ENCODE results near the gene TBX2.

The TBX2 gene

DNA sequence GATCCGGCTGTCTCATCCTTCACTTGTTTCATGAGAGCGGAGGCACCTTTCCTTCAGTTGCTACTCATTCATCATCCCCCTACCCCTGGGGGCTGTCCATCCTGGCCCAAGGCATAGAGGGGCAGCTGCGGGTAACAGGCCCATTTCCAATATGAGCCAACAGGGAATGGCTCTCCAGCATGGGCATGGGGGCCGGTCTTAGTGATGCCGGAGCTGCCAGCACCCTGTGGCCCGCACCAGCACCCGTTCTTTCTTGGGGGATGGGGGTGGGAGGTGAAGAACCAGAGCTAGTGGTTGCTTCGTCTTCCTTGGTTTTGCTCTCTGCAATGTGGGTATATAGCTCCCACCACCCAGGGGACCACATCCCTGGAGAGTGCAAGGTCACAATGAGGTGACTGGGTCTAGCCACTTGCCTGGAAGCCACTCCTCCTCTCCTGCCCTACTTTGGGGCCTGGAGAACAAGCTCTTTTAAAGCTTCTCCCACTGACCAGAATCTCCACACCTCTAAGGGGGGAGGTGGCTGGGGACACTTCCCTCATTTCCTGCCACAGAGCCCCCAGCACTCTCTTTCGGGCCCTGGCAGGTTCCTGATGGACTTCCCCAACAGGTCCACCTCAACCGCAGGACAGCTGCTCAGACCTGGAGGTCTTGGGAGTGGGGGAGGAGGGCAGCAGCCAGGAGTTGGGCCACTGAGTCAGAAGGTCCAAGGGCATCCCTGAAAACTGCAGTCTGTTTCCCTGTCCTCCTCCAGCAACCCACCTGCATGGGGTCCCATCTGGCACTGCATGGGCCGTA lies 11.9 kb upstream of the TBX2 start:
- no peak for DNase-seq (ENCODE audit: low spot score)

DNA sequence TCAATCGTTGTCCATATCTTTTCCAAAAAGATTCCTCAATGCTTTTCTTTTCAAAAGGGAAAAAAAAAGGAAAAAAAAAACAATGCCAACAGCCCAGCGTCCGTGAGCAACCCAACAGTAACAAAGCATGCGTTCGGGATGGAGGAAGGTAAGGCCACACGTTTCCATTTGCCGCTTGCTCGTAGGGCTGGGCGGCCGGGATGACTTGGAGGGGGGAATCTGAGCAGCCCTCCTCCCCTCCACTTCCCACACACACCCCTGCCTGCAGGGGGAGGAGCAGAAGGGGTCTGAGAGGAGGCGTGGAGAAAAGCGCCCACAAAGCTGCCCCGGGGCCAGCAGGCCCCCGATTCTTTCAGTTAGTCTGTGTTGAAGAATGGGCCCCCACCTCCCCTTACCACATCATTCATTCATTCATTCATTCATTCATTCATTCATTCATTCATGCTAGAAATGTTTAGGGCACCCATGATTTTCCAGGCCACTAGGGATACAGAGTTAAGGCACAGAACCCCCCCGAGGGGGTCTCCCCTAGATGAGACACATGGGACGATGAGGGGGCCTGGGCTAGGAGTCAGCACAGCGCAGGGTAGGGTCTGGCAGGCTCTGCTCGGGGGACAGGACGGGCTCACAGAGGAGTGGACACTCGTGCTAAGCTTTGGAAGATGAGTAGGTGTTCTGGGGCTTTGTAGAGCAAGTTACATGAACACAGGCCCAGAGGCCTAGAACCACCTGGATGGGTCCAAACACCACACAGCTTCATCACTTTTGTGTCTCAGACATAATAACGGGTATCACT lies 10.9 kb upstream of the TBX2 start:
- DNase-seq (ENCODE audit: low spot score) = no peak

DNA sequence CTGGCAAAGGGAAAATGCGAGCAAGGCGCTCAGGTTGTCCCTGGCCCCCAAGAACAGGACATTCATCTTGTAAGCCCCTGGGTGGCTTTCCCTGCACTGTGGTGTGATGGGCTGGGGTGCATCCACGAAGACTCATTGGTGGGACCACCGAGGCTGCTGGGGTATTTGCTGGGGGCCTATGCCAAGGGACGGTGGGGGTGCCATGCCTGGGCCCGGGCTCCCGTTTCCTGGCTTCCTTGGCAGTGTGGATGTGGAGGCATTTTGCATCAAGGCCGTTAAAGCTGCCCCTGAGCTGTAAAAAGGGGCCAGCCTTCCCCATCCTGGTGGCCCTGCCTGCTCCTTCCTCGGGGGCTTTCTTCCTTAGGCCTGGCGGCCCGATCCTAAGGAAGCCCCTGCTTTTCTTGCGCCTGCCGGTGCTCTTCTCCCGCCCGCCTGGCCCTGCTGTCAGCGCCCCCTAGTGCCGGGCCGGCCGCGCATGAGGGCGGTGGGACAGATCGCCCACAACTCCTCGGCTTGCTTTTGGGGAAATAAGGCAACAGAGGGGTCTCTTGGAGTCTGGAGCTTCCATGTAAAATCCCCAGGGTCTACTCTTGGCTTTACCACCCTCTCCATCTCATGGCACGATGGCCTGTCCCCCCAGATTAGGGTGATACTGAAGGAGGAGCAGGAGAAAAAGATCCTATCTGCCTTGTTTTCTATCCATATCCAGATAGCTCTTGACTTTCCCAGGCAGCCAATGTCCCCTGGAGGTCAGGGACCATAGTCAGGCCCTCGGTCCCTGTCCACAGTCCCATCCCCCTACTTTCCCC lies 9.8 kb upstream of the TBX2 start:
- DNase-seq (ENCODE audit: low spot score) = peak; percentile 13

DNA sequence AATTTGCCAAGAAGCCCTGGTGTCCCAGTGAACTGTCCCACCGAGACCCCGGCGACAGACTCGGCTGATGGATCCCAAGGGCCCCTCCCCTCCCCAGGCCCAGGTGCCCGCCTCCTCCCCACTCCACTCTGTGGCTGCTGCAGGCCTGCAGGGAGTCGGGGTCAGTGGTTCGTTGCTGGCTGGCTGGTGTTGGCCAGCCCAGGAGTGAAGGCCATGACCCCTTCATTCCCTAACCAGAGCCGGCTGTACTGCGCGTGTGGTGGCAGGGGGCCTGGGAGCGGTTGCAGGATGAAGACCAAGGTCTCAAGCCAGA lies 9.2 kb upstream of the TBX2 start:
- no peak for DNase-seq (ENCODE audit: low spot score)

DNA sequence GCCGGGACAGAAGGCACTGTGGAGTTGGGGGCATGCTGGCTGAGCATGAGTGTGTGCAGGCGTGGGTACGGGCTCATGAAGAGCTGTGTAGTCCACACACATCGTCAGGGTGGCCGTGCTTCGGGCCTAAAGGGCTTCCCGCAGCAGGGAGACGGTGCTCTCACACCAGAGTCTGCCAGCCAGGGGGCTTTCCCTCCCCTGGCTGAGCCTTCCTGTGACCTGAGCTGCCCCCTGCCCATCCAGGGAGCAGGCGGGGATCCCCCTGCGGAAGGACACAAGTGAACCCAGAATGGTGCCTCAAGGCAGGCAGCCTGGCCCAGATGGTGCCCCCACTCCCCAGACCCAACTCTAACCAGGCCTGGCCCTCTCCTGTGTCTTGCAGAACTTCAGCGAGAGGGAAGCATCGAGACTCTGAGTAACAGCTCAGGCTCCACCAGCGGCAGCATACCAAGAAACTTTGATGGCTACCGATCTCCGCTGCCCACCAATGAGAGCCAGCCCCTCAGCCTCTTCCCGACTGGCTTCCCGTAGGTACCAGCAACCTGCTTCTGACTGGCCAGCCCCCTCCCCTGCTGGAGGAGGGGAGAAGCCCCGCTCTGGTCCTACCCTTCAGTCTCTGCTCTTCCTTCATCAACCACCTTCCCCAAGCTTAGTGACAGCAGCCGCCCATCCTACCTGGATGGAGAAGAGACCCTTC lies 7.9 kb upstream of the TBX2 start:
- DNase-seq (ENCODE audit: low spot score) = no peak

DNA sequence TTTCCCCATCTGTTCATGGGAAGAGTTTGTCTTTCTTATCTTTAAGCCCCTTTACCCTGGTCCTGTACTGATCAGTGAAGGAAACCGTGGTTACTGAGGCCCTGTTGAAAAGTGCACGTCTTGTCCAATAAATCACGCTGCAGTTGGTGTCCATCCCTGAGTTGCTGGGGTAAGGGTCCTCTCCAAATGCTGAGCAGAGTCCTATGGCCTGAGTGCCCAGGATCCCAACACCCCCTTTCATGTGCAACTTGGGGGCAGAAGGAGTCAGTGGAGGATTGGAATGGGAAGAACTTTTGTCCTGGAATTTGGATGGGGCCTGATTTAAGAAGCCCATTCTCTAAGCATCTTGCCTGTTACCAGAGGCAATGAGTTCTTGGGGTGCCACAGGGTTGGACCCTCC lies 7.0 kb upstream of the TBX2 start:
- DNase-seq (ENCODE audit: low spot score) = no peak

DNA sequence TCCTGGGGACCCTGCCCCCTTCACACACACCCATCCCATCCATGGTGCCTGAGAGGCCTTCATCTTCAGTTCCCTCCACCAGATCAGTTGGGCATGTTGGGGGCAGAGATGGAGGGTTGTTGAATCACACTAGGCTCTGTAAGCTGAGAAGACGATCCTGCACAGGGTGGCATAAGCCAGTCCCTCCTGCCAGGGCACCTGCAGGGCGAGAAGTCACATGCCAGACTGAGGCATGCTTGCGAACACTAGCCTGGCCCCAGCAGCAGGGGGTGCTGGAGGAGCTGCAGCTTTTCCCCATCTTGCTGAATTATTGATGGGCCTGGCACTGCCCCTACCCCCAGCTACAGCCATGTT lies 6.1 kb upstream of the TBX2 start:
- DNase-seq (ENCODE audit: low spot score) = peak; percentile 14

DNA sequence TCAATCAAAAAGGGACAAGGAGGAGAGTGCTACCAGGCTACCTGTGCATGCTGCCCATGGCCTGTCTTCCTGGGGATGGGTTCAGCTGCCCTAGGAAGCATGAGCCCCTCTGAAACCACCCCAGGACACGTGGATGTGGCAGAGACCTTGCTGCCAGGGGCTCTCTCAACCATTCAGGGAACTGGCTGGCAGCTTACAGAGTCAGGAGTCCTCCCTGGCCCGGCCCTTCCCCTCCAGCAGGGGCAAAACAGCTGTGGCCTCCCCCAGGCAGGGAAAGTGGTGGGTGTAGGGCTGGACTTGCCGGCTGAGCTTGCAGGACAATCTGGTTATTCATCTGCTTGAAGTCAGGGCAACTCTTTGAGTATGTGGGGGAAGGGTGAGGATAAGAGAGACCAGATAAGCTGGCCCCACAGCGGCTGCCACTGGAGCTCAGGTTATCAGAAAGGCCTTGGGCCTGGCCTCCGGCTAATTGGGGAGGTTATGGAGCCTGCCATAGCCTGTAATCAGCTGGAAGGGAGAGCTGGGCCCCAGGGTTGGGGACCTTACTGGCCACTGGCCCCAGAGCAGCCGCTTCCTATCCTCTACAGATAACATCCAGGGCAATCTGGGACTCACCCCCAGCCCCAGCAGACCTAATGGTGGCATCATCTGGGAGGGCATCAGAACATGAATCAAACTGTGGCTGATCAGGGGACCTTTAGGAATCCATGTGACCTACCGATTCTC lies 5.6 kb upstream of the TBX2 start:
- DNase-seq (ENCODE audit: low spot score) = no peak

DNA sequence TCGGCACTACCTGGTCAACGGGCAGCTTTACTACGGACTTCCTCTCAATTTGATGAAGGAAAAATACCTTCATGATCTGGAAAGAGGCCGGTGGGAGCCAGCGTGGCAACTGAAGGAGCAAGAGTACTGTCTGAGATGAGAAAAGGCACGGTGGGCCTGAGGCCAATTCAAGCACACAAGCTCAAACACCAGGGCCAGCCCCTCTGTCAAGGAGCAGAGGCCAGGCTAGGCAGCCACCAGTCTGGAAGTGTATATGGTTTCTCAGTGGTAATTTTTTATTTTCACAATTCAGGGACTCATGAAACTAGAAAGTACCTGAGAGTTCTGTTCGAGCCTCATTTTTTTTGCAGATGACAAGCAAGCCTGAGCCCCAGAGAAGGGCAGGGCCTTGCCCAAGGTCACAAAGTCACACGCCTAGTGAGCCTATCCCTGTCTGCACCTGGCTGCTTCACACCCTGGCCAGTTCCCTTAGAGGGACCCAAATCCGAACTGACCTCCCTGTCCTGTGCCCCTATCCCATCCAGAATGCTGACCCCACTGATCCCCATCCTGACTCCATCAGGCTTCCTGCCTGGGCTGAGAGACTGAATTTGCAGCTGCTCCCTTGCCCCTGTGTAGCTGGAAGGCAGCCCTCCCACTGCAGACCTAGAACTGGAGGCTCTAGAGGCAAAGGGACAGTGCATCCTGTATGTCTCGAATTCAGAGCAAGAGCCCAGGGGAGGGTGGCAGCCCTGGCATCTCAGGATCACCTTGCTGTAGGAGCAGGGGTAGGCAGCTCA lies 4.8 kb upstream of the TBX2 start:
- DNase-seq (ENCODE audit: low spot score) = no peak

DNA sequence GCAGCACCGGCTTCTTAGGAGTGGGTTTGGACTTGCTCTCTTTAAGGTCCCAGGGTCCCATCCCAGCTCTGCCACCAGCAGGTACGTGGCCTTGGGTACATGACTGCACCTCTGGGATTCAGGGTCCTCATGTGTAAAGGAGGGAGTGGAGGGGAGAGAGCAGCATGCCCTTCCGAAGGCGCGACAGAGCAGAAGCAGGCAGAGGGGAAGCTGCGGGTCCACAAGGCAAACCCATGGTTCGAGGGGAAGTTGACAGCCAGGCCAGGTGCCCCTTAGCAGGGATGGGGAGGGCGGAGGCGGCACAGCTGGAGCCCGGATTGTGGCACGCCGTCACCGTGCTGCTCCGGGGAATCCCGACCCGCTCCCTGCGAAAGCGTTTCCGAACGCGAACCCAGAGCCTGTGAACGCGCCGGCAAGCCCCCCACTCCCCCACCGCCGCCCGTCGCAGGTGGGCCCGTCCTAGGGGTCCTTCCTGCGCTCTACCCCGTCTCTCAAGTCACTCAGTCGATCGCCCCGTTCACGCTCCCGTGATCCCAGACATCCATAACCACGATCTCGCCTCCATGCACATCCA lies 4.1 kb upstream of the TBX2 start:
- DNase-seq (ENCODE audit: low spot score) = no peak

DNA sequence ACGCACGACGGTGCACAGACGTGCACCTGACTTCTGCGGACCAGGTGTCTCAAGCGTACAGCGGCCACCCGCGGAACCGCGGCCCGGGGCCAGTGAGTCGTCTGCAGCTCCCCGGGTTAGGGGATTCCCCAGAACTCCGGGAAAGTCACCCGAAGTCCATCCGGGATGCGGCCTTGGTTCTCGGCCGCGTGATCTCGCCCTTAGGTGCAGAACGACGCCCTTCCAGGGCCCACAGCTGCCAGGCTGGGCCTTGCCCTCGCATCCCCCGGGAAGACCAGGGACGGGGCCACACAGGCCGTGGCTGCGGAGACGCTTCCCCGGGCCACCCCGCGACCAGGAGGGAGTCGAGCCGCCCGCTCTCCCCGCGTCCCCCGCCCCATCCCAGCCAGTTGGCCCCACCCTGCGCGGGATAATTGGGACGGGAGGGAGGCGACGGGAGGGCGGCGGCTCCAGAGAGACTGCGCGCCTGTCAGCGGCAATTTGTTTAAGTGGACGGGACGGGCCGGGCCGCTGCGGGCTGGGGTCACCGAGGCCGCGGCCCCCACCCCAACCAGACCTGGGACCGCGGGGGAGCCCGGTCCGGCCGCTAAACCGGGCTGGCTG lies 3.6 kb upstream of the TBX2 start:
- no peak for DNase-seq (ENCODE audit: low spot score)

DNA sequence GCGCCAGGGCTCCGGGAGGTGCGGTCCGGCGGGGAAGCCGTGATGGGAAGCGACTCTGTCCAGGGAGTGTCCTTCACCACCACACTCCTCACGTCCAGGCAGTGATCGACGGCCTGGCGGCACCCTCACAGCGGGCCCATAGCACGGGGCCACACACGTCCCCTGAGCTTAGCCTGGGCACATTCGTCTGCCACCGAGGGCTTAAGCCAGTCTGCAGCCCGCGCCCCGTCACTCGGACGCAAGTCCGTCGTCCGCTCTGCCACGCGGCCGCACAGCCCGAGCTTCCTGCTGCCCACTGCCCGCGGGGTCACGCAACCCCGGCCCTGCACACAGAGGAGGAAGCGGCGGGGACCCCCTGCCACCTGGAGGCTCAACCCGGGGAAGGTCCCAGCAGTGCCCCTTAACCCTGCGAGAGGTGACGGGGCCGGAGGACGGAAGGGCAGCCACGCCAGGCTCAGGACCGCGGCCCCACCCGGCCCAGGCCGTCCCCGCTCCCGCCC lies 3.0 kb upstream of the TBX2 start:
- DNase-seq (ENCODE audit: low spot score) = no peak

DNA sequence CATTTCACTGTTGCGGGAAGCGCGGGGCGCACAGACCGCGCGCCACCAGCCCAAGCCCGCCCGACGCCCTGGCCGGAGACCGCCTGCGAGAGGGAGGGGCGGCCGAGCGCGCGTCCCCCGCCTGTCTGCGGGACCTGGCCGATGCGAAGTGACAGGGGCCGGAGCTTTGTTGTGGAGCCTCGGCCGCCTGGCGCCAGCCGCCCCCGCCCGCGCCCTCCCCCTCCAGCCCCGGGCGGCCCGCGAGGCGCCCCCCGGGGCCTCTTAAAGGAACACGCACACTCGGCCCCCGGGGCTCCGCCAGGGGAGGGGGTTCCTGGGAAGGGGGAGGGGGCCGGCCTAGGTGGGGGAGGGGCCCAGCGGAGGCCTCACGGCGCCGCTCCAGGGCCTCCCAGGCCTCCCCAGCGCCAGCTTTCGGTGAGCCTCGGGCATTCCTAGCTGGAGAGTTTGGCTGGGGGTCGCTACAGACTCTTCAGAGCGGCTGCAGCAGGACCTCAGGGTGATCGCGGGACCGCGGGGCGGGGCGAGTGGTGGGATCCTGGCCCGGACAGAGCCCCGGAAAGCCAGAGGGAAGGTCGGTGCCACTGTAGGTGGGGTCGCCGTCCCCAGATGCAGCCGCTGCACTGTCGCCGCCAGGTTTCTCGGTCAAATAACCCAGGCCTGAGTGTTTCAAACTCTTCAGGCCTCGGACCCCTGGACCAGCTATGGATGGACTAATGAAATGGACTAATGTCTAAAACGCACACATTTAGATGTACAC lies 2.4 kb upstream of the TBX2 start:
- DNase-seq (ENCODE audit: low spot score) = peak; percentile 6

DNA sequence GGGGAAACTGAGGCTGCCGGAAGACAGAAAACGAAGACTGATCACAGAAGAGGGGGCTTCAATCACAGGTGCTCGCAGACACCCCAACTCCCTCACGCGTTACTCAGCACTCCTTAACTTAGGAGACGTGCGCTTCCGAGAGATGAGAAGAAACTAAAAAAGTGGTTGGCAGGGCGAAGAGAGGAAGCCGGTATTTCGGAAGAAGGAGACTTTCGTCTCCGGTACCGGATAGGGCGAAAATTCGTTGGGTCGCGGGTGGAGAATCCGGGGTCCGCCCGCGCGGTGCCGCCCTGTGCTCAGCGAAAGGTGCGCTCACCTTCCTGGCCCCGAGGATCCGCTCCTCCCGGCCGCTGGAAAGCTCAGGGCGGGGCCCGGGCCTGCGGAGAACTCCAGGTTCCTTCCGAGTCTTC lies 917 bp upstream of the TBX2 start:
- no peak for DNase-seq (ENCODE audit: low spot score)

DNA sequence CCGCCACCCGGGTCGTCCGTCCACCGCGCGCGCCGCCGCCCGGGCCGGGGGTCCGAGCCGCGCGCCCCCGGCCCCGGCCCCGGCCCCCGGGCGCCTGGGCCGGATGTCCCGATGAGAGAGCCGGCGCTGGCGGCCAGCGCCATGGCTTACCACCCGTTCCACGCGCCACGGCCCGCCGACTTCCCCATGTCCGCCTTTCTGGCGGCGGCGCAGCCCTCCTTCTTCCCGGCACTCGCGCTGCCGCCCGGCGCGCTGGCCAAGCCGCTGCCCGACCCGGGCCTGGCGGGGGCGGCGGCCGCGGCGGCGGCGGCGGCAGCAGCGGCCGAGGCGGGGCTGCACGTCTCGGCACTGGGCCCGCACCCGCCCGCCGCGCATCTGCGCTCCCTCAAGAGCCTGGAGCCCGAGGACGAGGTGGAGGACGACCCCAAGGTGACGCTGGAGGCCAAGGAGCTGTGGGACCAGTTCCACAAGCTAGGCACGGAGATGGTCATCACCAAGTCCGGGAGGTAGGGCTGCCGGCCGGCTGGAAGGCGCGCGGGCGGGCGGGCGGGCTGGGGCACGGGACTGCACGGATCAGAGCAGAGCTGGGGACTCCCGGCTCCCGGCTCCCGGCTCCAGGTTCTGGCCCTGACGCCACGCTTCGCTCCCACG lies 548 bp downstream of the TBX2 start:
- peak; percentile 32 for DNase-seq (ENCODE audit: low spot score)

DNA sequence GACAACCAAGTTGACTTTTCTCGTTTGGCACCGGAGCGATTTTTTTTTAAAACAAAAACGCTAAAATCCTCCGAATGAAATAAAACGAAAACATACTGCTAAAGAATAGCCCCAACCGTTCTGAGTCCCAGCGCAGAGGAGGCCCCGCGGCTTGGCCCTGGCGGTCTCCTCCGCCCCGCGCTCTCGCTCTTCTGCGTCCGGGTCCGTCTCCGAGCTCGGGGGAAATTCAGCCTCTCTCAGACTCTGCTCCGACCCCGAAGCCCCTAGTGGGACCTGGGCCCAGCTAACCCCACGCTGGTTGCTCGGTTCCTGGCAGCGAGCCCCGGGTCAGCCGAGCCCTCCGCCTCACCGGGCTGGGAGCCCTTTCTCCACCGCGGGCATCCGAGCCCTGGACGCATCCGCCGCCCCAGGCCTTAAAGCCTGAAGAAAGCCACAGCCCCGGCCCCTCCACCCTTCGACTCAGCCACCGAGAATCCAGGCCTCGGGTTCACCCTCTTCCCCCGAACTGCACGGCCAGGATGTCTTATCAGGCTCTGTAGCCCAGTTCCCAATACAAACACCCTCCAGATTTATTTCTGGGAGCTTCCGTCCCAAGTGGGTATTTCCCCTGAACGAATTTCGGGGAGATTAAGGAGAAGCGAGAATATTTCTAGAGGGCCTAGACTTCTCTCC lies 1.2 kb downstream of the TBX2 start:
- DNase-seq (ENCODE audit: low spot score) = no peak

DNA sequence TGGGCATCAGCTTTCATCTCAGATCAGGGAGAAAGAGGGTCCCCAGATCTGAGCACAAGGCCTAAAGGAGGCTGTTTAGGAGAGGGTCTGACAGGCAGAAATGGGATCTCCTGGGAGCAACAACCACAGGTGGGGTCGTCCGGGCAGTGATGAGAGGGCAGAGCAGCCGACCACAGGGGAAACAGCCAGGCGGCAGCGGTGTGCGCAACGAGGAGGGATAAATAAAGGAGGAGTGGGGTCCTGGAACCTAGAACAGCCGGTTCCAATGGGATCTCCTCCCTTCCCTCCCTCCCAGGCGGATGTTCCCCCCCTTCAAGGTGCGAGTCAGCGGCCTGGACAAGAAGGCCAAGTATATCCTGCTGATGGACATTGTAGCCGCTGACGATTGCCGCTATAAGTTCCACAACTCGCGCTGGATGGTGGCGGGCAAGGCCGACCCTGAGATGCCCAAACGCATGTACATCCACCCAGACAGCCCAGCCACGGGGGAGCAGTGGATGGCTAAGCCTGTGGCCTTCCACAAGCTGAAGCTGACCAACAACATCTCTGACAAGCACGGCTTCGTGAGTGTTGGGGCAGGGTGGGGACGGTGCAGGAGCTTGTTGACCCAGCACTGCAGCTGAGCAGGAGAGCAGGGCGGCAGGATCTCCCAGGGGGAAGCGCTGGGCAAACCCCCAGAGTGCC lies 1.9 kb downstream of the TBX2 start:
- DNase-seq (ENCODE audit: low spot score) = no peak
